ENCODE data around the gene TBXA2R.
A peak's percentile ranks its signal among the peaks of the same experiment; 100 is the strongest.

TBXA2R gene

GRCh38 chr19:3619631-3620012 lies 12.9 kb upstream of the TBXA2R start:
- no peak for DNase-seq (ENCODE audit: low read depth)

GRCh38 chr19:3618811-3619630 lies 12.3 kb upstream of the TBXA2R start:
- no peak for DNase-seq (ENCODE audit: low read depth)

GRCh38 chr19:3618144-3618810 lies 11.6 kb upstream of the TBXA2R start:
- DNase-seq (ENCODE audit: low read depth): peak; percentile 49

DNA sequence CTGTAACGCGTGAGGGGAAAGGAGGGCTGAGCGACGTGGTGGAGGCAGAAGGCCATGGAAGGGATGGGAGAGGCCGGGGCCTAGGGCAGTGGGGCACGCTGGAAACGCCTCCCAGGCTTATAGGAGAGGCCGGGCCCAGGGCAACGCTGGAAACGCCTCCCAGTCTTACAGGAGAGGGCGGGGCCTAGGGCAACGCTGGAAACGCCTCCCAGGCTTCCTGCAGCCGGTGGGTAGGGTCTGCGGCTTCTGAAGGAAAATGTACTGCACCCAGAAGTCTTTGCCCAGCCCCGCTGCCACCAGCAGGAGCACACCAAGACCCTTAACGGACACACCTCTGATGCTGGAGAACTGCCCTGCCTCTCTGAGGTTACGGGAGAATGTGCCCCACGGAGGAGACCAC lies 10.8 kb upstream of the TBXA2R start:
- DNase-seq (ENCODE audit: low read depth): no peak

DNA sequence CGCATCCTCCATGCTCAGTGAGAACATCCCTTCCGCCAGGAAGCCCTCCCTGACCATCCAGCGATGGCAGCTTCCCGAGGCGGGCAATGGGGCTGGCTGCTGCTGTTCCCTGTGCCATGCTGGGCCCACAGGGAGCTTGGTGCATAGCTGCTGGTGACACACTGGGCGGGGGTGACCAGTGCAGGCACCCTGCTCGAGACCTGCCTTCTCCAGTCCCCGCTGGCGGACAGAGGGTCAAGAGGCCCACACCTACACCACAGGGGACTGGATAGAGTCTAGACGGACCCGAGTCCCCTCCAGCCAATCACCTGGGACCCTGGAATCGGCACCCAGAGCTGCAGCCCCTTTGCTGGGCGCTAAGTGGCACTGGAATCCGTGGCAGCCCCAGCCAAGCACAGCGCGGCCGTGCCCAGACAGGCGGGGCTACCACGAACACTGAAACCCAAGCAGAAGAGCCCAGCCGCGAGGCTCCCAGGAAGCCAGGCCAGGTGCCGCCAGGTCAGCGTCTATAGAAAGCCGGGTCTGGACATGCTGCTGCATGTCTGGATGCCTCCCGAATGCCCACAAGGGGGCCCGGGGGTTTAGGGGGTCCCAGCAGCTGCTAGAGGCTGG lies 9.0 kb upstream of the TBXA2R start:
- no peak for DNase-seq (ENCODE audit: low read depth)

DNA sequence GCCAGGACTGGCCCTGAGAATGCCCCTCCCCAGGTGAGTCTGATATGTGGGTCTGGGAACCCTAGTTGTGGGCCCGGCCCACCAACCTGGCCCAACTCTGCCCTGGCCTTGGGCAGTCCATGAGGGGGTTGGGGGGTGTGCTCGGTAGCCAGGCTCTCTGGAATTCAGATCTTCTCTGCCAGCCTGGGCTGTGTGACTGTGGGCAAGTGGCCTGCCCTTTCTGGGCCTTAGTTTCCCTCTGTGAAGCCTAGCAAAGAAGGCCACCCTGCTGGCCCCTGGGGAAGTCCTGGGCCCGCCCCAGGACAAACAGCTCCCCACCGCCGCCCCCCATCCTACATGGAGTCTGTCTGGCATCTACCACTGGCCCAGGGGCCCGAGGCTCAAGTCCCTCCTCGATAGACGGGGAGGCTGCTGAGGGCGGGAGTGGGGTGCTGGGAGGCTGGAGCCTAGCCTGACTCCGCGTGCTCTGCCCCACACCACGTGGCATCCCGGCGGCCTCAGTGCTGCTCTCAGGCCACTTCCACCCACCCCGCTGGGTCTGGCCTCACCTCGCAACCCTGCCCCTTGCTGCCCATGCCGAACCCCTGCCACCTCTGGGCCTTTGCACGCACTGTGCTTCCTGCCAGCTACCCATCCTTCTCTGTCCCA lies 8.3 kb upstream of the TBXA2R start:
- DNase-seq (ENCODE audit: low read depth): no peak

DNA sequence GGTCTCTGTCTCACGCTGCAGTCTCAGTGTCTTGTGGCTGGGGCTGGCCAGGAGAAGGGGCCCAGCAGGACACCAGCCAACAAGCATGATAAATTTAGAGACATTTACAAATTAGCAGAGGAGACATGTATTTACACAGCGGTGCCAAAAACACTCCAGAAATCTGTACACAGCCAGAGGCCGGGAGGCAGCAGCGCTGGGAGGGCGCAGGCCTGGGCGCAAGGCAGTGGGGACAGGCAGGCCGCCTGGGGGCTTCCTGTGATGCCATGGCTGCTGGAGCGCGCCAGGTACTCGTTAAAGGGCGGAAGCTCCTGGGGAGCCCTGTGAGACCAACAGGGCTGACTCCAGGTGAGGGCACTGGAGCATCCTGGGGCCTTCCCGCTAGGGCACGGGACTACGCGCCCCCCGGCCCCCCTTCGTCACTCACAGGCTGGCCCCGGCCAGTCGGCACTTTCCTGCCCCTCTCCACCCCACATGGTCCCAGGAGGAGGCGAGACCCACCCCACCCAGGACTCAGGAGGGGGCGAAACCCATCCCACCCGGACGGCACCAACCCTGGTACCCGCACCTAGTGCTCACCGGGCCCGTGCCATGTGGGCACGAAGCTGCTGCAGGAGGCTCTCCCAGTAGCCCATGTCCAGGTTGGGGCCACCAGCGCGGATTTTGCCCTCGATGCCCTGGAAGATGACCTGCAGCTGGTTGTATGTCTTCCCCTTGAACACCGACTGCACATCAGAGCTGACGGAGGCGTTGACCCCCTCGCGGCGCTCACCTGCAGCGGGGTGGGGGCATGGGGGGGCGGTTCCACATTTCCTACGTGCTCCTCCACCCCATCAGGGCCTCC lies 7.4 kb upstream of the TBXA2R start:
- no peak for DNase-seq (ENCODE audit: low read depth)

- no peak for DNase-seq (ENCODE audit: low read depth)
Observed at GRCh38 chr19:3612901-3613741, 6.4 kb upstream of the TBXA2R start.

DNA sequence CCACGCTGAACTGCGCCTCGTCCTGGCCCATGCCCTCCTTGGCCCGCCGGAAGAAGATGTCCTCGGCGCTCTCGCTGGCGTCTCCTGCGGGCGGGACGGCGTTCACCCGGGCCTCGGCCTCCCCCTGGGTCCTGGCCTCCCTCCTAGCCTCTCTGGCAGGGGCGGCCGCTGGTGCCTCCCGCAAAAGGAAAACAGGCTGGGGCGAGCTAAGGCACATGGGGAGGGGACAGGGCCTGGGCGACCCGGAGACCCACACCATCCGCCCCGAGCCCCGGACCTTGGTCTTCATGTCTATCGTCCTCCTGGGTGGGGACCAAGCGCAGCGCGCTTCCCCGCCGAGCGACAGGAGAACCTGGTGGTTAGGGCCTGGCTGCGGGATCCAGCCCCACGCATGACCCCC lies 5.7 kb upstream of the TBXA2R start:
- no peak for DNase-seq (ENCODE audit: low read depth)

- DNase-seq (ENCODE audit: low read depth): no peak
Observed at GRCh38 chr19:3611841-3612240, 5.2 kb upstream of the TBXA2R start.

DNA sequence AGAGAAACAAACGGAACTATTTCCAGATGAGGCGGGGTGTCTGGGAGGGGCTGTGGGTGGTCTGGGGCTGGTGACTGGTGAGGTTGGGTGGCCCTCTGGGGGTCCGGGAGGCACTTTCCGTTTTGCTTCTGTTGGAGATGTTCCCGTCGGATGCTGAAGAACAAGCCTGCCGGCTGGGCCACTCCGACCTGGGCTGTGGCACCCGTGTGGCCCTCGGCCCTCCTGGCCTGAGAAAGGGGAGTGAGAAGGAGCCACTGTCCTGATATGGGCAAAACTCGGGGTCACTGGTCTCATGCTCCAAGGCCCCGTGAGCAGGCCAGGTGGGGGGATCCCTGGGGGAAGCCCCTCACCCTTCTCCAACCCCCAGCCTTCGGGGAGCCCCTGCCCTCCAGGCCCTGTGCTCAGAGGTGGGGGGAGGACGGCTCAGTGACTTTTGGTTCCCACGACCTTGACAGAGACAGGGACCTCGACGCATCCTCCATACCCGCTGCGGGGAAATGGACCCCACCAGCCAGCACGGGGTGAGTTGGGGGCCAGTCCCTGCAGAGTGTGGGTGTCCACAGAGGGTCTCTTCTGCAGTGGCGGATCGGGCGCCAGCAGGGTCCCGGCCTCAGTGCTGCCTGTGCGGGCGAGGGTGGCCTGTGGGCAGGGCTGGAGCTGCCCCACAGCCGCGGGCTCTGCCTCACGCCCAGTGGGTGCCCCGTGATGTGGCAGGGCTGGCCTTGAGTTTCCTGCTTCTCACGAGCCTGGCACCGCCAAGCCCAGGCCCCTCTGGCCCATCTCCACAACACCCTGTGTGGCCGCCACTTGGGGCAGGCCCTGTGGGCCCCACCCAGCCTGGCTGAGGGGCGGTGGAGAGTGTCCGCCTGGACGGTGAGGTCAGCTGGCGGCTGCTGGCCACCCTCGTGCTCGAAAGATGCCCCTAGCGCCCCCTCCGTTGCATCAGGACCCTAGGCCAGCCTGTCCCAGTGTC lies 4.4 kb upstream of the TBXA2R start:
- DNase-seq (ENCODE audit: low read depth): no peak

GRCh38 chr19:3609779-3610719 lies 3.4 kb upstream of the TBXA2R start:
- DNase-seq (ENCODE audit: low read depth): no peak

DNA sequence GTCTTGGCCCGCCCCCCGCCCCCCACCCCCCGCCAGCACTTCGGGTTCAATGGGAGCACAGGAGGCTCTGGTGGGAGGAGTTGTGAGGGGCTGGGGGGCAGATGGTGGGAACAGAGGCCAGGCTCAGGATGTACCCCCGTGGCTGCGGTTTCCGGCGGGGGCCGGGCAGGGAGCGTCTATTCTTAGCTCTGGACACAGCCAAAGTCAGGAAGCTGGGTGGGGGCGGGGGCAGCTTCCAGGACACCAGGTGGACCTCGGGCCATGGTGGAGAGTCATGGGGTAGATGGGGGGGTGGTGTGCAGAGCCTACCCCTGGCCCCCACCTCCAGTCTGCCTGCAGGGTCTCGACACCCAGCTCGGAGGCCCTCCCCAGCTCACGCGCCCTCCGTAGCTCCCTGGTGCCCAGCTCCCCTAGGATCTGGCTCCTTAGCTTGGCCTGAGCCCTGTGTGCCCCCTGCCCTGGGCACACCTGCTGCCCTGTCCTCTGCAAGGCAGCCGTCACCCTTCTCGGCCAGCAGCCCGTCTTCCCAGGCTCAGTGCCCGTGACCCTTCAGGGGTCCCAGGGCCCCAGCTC lies 2.2 kb upstream of the TBXA2R start:
- no peak for DNase-seq (ENCODE audit: low read depth)

DNA sequence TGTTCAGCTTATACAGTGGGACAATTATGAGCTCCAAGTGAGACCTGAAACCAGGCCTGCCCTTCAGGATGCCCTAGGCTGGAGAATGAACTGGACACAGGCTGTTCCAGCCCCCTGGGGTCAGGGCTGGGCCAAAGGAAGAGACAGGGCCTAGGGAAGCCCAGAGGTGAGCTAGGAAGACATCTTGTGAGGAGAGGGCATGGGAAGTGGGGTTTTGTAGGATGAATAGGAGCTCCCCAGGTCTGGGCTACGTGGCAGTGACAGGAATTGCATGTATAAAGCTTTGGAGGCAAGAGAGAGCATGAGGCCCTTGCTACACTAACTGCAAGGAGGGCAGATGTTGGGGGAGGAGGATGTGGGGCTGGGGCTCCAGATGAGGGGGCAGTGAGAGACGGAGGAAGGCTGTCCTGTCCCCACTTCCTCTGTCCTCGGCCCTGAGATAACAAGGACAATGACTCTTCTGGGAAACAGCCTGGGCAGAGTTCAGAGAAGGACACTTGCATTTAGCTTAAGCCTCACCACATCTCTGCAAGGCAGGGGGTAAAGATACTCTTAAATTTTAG lies 1.5 kb upstream of the TBXA2R start:
- DNase-seq (ENCODE audit: low read depth): no peak

DNA sequence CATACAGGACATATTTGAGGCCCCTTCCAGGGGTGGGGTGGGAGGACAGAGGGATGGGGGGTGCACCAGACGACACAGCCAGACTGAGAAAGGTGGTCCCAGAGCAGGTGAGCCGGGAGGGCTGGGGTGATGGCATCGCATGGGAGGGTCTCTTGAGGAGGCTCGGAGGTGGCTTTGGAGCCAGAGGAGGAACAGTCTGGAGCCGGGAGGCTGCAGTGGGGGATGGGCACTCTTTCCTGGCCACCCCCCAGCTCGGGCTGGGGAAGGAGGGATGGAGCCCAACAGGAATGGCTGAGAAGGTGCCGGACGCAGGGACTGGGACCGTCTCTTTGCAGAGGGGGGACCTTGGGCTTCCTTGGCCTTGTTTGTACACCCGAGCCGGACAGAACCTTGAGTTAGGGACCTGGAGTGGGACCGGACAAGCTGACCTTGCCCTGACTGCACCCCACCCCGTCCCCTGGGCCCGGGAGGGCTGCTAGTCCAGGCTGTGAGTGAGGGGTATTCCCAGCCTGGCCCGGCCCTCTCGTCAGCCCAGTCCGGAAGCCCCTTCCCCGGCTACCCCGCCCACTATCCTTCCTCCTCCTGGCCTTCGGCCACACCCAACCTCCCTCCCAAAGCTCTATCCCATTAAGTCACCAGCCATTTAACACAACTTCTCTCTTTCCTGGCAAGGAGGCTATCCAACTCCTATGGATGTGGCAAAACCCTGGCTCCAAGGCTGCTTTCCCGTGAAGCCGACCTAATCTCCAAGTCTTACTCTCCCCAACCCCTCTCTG lies 816 bp upstream of the TBXA2R start:
- no peak for DNase-seq (ENCODE audit: low read depth)

GRCh38 chr19:3606174-3606689 lies 443 bp downstream of the TBXA2R start:
- DNase-seq (ENCODE audit: low read depth): no peak

GRCh38 chr19:3605770-3606169 lies 905 bp downstream of the TBXA2R start:
- DNase-seq (ENCODE audit: low read depth): no peak

Data from stimulated activated CD8-positive, alpha-beta memory T cell treated with anti-CD3 and anti-CD28 coated beads, Interleukin-4, amount 100 ng/mL, for 24 hours (primary cell).